GM23248 (cell line): ENCODE data around the gene STAG1. TPM values are rescaled to one million over a fixed set of nuclear protein-coding genes. Genes with fewer than 3 reads are reported as not detected.

Experiments used
- DNase-seq: peaks from one replicate; pipeline ENCODE4 v3.0.0-alpha.2; 2015
- H2AFZ ChIP-seq: fragments of 200-600 bp; sonication (generic); 2 replicates; pipeline ENCODE4 v1.6.1; 2016; ENCODE audit warnings: antibody characterized with exemption
- H3F3A ChIP-seq: fragments of 200-600 bp; sonication (generic); 2 replicates; pipeline ENCODE4 v1.6.1; 2016; ENCODE audit warnings: mild to moderate bottlenecking, antibody characterized with exemption, mixed run types; ENCODE audit not compliant: insufficient read depth
- H3K27ac ChIP-seq: fragments of 200-600 bp; sonication (generic); 2 replicates; pipeline ENCODE4 v1.5.1; 2016; ENCODE audit warnings: mild to moderate bottlenecking
- H3K27me3 ChIP-seq: fragments of 200-600 bp; sonication (generic); replicated peaks from 2 replicates; pipeline ENCODE4 v1.6.1; 2016; ENCODE audit warnings: mild to moderate bottlenecking; ENCODE audit not compliant: insufficient read depth
- H3K36me3 ChIP-seq: fragments of 200-600 bp; sonication (generic); 2 replicates; pipeline ENCODE4 v1.6.1; 2016; ENCODE audit warnings: low read depth, mild to moderate bottlenecking
- H3K4me1 ChIP-seq: fragments of 200-600 bp; sonication (generic); 2 replicates; pipeline ENCODE4 v1.6.1; 2016; ENCODE audit warnings: mild to moderate bottlenecking; ENCODE audit not compliant: insufficient read depth
- H3K4me2 ChIP-seq: fragments of 200-600 bp; sonication (generic); one replicate; pipeline ENCODE4 v1.6.1; 2016; ENCODE audit warnings: mild to moderate bottlenecking; ENCODE audit not compliant: unreplicated experiment
- H3K4me3 ChIP-seq: fragments of 200-600 bp; sonication (generic); 2 replicates; pipeline ENCODE4 v1.5.1; 2016; ENCODE audit warnings: mild to moderate bottlenecking
- H3K79me2 ChIP-seq: fragments of 200-600 bp; sonication (generic); 2 replicates; pipeline ENCODE4 v1.6.1; 2016; ENCODE audit warnings: mild to moderate bottlenecking; ENCODE audit not compliant: insufficient read depth
- H3K9ac ChIP-seq: fragments of 200-600 bp; sonication (generic); 2 replicates; pipeline ENCODE4 v1.6.1; 2016; ENCODE audit warnings: mild to moderate bottlenecking
- H3K9me2 ChIP-seq: fragments of 200-600 bp; sonication (generic); 2 replicates; pipeline ENCODE4 v1.6.1; 2016; ENCODE audit warnings: mixed run types, mild to moderate bottlenecking, moderate library complexity; ENCODE audit not compliant: insufficient read depth
- H3K9me3 ChIP-seq: fragments of 200-600 bp; sonication (generic); one replicate; pipeline ENCODE4 v1.6.1; 2017; ENCODE audit warnings: low read depth
- H4K20me1 ChIP-seq: fragments of 200-600 bp; sonication (generic); 2 replicates; pipeline ENCODE4 v1.6.0; 2016; ENCODE audit not compliant: insufficient read depth
- EZH2 ChIP-seq: fragments of 200-600 bp; sonication (generic); IDR thresholded peaks from 2 replicates; pipeline ENCODE4 v1.6.1; 2018; ENCODE audit warnings: antibody characterized with exemption, mild to moderate bottlenecking; ENCODE audit not compliant: insufficient read depth, poor library complexity, severe bottlenecking
- EZH2phosphoT487 ChIP-seq: fragments of 200-600 bp; sonication (generic); IDR thresholded peaks from 2 replicates; pipeline ENCODE4 v1.6.1; 2018; ENCODE audit warnings: antibody characterized with exemption, moderate library complexity, mild to moderate bottlenecking, low read depth; ENCODE audit not compliant: insufficient read depth
- WGBS, 2 experiments: methylation state at CpG; one replicate each; pipeline ENCODE4 v1.1.6; 2015 to 2017; ENCODE audit warnings: low lambda C conversion rate in 2 of 2, low coverage in 1 of 2; ENCODE audit errors: missing lambda C conversion rate in 2 of 2; 5-methylcytosine and 5-hydroxymethylcytosine counted together
- in situ Hi-C: fragments of 300-500 bp; cut with MboI; formaldehyde crosslinking; loops from 2 replicates; pipeline ENCODE4 v1.15.0; 2020
- polyA plus RNA-seq: library from polyadenylated mRNA; unstranded; fragments of >200 nt; fragmentation: Nextera tagmentation; extraction: Ambion mirVana; gene quantifications from 2 replicates; pipeline ENCODE4 v1.2.1, GENCODE V29; 2016
- total RNA-seq: library from RNA; depleted of rRNA; stranded (reverse); fragments of >200 nt; shearing (Covaris generic); gene quantifications from 2 replicates; pipeline ENCODE4 v1.2.3, GENCODE V29; 2014

Gene STAG1
- total and polyA plus RNA-seq, 2 experiments from 2014 or later: 21.1 to 39.7 TPM

- Histone ChIP-seq H3F3A (no peaks in the 10 kb centered on the region), H3K79me2 (peaks cover 100% of the 10 kb centered on the region), H3K4me3 (no peak overlapping the region), H3K36me3 (no peaks in the 10 kb centered on the region), H3K27ac (no peak overlapping the region), H3K9me3 (no peaks in the 10 kb centered on the region), H3K4me1 (no peaks in the 10 kb centered on the region), H4K20me1 (peaks cover 7% of the 10 kb centered on the region; the same call in 1 of the 2 replicates), H2AFZ (no peak overlapping the region), H3K4me2 (no peak overlapping the region), H3K27me3 (no peaks in the 10 kb centered on the region), H3K9ac (no peak overlapping the region), H3K9me2 (no peaks in the 10 kb centered on the region)
- DNase-seq: no peak
- 96 to 100% methylated on average over 1 of the region's 1 CpG for WGBS, 2 experiments
- in situ Hi-C loops: no loop called here
- TF ChIP-seq EZH2: no peak
- TF ChIP-seq EZH2phosphoT487: no peak
Measured at GRCh38 chr3:136639069-136639468, 113.1 kb downstream of the STAG1 start.

DNA sequence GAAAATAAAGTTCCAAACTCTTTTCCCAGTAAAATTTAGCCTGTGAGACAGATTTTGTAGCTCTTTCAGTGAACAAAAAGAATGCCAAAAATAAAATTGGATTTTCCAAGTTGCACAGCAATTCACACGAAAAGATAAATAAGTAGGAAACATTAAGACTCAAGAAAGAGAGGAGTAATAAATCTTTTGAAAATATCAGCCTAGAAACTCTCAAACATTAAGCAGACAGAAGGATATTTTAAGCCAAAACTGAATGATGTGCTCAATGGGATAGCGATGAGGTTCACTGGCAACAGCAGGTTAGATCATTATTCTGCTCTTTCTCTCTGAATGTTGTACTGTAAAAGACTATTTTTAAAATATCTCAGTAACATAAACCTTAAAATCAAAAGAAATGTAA lies 115.0 kb downstream of the STAG1 start:
- no peak for DNase-seq
- no peaks in the 10 kb centered on the region for H3K36me3 ChIP-seq
- WGBS, 2 experiments: 46 to 48% methylated on average over 2 of the region's 2 CpGs
- H3F3A ChIP-seq: no peaks in the 10 kb centered on the region
- TF ChIP-seq EZH2phosphoT487 (no peak), EZH2 (no peak)
- H3K27me3 ChIP-seq: no peaks in the 10 kb centered on the region
- H3K9ac ChIP-seq: no peak overlapping the region
- in situ Hi-C loops: no loop called here
- no peak overlapping the region for H2AFZ ChIP-seq
- peaks cover 7% of the 10 kb centered on the region; the same call in 1 of the 2 replicates for H4K20me1 ChIP-seq
- no peak overlapping the region for H3K27ac ChIP-seq
- H3K4me3 ChIP-seq: no peak overlapping the region
- H3K79me2 ChIP-seq: peaks cover 100% of the 10 kb centered on the region
- no peak overlapping the region for H3K4me2 ChIP-seq
- 0 out of 2 replicates have a peak, but pooled peaks cover 5% of the 10 kb centered on the region for H3K4me1 ChIP-seq
- no peaks in the 10 kb centered on the region for H3K9me2 ChIP-seq
- no peaks in the 10 kb centered on the region for H3K9me3 ChIP-seq

DNA sequence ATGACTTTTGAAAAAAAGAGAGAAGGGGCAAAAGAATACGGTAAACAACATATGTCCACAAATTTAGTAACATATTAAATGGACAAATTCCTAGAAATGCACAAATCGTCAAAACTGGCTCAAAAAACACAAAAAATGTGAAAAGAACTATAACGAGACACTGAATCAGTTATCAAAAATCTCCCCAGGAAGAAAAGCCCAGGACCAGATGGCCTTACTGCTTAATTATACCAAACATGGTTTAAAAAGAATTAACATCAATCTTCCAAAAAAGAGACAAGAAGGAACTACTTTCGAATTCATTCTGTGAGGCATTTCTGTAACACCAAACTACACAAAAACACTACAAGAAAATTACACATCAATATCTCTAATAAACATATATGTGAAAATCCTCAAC lies 117.4 kb downstream of the STAG1 start:
- Histone ChIP-seq H3K9me3 (no peaks in the 10 kb centered on the region), H3K4me1 (peaks cover 11% of the 10 kb centered on the region; the same call in 1 of the 2 replicates), H3F3A (no peaks in the 10 kb centered on the region), H3K4me3 (no peak overlapping the region), H3K4me2 (no peak overlapping the region), H3K9ac (no peak overlapping the region), H3K27ac (no peak overlapping the region), H2AFZ (no peak overlapping the region), H3K36me3 (no peaks in the 10 kb centered on the region), H3K79me2 (peaks cover 100% of the 10 kb centered on the region), H3K27me3 (no peaks in the 10 kb centered on the region), H4K20me1 (peaks cover 7% of the 10 kb centered on the region; the same call in 1 of the 2 replicates), H3K9me2 (no peaks in the 10 kb centered on the region)
- 82 to 86% methylated on average over 4 of the region's 4 CpGs for WGBS, 2 experiments
- TF ChIP-seq EZH2 (no peak), EZH2phosphoT487 (no peak)
- in situ Hi-C loops: no loop called here
- DNase-seq: no peak

GRCh38 chr3:136632625-136633081 lies 119.5 kb downstream of the STAG1 start:
- H3K4me1 ChIP-seq: peaks cover 11% of the 10 kb centered on the region; the same call in 1 of the 2 replicates
- no peaks in the 10 kb centered on the region for H3K9me2 ChIP-seq
- no peak overlapping the region for H3K4me3 ChIP-seq
- no peak overlapping the region for H3K9ac ChIP-seq
- H3K27me3 ChIP-seq: no peaks in the 10 kb centered on the region
- H3K36me3 ChIP-seq: no peaks in the 10 kb centered on the region
- H2AFZ ChIP-seq: no peak overlapping the region
- in situ Hi-C loops: no loop called here
- H3K79me2 ChIP-seq: peaks cover 100% of the 10 kb centered on the region
- TF ChIP-seq EZH2: no peak
- TF ChIP-seq EZH2phosphoT487: no peak
- 98 to 100% methylated on average over 5 of the region's 5 CpGs for WGBS, 2 experiments
- H3K9me3 ChIP-seq: no peaks in the 10 kb centered on the region
- no peaks in the 10 kb centered on the region for H3F3A ChIP-seq
- no peak for DNase-seq
- no peak overlapping the region for H3K4me2 ChIP-seq
- peaks cover 7% of the 10 kb centered on the region; the same call in 1 of the 2 replicates for H4K20me1 ChIP-seq
- no peak overlapping the region for H3K27ac ChIP-seq
